HG03095 (cell line): ENCODE results near the gene OCSTAMP.

Source experiments
- ATAC-seq: cut with Tn5 transposase; IDR thresholded peaks from one replicate; pipeline ENCODE4 v1.9.1; 2021; ENCODE audit warnings: moderate library complexity; ENCODE audit not compliant: unreplicated experiment

Gene OCSTAMP

DNA sequence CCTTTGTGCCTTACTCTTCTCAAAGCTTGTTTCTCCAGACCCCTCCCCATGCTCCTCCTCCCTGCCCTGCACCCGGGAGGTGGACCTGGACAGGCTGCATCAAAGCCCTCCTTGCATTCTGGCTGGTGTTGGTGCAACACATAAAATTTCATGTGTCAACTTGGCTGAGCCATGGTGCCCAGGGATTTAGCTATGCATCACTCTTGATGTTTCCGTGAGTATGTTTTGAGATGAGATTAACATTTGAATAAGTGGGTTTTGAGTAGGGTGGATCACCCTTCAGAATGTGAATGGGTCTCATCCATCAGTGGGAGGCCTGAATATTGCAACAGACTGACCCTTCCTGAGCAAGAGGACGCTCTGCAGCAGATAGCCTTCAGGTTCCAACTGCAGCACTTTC is 4.4 kb upstream of the OCSTAMP start:
- no peak for ATAC-seq

DNA sequence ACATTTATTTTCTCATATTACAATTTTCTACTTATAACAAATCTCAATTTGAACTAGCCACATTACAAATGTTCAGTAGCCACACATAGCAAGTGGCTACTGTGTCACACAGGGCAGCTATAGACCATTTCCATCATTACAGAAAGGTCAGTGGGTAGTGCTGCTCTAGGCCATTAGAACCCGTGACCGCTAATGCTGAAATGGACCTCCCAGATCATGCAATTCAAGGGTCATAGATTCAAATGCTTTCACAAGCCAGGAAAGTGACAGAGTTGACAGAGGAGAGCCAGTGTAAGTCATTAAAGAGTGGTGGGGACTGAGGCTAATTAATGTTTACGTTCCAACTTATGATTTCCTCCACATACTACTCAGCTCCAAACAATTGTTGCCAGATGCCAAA is 3.5 kb upstream of the OCSTAMP start:
- ATAC-seq, result no peak

DNA sequence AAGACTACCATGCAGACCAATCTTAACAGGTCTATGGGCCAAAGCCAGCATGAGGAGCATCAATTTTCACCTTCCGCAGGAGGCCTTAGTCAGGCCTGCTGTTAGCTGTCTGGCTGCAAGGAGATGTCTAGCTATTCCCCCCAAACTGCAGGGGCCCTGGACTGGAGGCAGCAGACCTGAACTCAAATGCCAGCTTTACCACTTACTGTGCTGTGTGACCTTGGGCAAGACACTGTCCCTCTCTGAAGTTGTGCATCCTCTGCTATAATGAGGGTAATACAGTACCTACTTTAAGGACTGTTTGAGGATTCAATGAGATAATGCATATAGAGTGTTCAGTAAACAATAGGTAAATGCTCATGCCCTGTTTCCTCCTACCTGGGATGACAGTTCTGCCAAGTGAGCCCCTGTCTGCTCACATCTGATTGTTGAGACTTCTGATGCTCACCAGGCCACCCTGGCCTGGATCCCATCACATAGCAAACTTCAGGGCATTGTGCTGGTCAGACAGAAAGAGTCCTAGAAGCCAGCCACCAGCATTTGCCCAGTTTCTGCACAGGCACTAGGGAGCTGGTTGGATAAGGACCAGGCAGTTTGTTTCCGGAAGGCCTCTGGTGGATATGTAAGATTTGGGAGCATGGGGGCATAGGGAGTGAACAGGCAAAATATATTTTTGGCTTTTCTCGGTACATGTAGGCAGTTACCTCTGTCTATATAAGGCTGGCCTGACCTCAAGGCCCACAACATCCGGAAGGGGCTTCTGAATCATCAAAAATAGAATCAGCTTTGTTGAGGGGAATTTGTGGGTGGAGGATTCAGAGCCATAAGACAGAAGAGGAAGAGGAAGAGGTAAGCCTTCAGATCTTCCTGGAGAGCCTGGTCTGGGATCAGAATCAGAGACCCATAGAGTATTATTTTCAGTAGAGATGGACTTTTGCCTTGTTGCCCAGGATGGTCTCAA is 2.3 kb upstream of the OCSTAMP start:
- peak; percentile 60 for ATAC-seq

DNA sequence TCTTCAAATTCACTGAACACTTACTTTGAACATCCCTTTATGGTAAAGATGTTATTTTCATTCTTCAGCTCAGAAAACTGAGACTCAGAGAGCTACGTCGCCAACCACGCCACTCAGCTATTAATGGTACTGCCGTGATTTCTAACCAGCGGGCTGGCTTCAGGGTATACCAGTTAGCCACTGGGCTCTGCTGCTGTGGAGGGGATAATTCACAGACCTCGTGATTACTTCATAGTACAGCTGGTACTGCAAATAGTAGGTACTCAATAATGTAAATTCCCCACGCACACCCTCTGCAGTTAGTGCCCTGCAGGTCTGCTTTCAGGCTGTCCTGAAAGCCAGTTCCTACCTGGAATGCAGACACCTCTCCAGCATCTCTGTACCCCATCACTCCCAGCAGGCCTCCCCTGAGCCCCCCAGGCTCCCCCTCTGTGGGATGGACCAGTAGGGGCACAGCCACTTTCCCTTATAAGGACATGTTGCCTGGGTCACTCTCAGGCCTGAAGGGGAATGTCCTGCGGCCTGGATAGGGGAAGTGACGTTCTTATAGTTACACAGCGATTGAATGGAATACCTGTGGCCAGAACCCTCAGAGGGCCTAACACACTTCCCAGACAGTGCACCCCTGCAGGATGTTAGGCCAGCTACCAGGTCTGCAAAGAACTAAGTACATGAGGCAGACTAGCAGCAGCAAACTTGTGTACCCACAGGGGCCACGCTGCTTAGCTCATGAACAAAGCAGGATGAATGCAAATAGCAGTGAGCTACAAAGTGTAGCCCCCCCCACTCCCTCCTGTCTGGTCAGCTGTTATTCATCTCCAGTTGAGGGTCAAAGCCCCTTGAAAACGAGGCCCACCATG is 1.3 kb upstream of the OCSTAMP start:
- no peak for ATAC-seq

DNA sequence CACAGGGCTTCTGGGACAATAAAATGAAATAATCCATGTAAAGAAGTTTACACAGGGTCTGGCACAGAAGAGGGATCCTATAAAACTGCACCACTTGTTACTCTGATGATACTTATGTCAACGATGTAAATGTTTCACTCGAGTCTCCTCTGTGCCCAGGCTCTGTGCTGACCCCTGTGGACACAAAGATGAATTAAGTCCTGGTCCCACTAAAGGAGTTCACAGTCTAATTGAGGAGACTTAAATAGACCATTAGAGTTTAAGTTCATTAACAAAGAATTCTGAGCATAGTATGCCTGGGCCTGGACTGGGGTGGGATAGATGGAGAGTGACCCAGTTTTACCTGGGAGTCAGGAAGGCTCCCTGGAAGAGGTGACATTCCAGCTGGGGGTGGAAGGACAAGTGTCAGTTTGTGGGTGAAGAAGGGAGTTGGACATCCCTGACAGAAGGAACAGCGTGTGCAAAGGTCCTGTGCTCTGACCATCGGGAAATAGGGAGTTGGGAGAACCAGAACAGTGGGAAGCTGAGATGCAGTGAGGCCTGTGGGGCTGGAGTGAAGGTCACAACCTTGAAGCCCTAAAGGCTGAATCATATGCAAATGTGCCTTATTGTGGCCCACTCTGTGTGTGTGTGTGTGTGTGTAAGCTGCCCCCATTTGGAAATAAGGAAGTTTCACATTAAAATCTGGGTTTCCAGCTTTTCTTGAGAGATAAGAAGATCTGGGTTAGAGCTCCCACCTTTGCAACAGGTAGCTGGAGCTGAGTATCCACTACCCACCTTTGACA is 1.1 kb downstream of the OCSTAMP start:
- no peak for ATAC-seq

GRCh38 chr20:46548688-46549087 is 1.8 kb downstream of the OCSTAMP start:
- no peak for ATAC-seq

- no peak for ATAC-seq
These were observed 2.5 kb downstream of the OCSTAMP start for GRCh38 chr20:46547995-46548394.

DNA sequence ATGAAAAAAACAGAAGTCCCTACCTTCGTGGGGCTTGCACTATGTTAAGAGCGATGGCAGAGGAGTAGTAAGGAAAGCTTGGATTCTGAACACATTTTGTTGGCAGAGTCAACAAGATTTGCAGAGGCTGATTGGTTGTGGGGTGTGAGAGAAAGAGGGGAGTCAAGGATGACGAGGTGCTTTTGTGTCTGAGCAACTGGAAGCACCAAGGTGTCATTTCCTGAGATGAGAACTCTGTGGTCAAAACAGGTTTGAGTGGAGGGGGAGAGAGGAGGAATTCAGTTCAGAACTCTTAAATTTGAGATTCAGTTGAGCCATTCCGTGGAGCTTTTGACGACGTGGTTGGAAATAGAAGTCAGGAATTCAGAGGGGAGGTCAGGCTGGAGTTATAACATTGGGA is 3.5 kb downstream of the OCSTAMP start:
- ATAC-seq, result no peak

- no peak for ATAC-seq
These were observed 4.2 kb downstream of the OCSTAMP start for GRCh38 chr20:46546298-46546697.

DNA sequence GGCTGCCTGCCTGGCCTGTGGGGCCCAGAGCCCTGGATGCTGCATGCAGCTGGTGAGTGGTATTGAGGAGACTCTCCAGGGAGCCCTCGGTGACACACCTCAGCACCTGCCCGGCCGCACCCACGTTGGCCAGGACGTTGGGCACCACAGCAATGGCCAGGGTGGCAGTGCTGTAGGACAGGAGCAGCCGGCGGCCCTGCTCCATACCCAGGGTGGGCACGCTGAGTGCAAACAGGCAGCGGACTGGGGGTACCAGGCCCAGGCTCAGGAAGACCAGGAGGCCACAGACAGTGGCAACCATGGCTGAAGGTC is 4.7 kb downstream of the OCSTAMP start:
- no peak for ATAC-seq

- no peak for ATAC-seq
These were observed 5.2 kb downstream of the OCSTAMP start for GRCh38 chr20:46545077-46545826.

DNA sequence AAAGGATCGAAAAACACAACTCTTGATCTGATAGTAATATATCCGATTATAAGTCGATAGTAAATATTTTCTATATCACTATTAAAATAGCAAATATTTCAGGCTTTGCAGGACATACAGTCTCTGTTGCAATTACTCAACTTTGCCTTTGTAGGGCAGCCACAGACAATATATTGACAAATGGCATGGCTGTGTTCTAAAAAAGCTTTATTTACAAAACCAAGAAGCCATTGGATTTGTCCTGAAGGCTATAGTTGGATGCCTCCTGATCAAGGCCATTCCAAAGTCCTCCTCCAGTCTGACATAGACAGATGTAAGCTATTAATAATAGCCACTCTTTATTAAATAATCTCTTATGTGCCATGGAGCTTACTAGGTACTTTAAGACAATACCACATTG is 5.9 kb downstream of the OCSTAMP start:
- ATAC-seq, result no peak

- ATAC-seq, result no peak
These were observed 6.5 kb downstream of the OCSTAMP start for GRCh38 chr20:46543959-46544358.

GRCh38 chr20:46543033-46543432 is 7.4 kb downstream of the OCSTAMP start:
- ATAC-seq, result no peak

DNA sequence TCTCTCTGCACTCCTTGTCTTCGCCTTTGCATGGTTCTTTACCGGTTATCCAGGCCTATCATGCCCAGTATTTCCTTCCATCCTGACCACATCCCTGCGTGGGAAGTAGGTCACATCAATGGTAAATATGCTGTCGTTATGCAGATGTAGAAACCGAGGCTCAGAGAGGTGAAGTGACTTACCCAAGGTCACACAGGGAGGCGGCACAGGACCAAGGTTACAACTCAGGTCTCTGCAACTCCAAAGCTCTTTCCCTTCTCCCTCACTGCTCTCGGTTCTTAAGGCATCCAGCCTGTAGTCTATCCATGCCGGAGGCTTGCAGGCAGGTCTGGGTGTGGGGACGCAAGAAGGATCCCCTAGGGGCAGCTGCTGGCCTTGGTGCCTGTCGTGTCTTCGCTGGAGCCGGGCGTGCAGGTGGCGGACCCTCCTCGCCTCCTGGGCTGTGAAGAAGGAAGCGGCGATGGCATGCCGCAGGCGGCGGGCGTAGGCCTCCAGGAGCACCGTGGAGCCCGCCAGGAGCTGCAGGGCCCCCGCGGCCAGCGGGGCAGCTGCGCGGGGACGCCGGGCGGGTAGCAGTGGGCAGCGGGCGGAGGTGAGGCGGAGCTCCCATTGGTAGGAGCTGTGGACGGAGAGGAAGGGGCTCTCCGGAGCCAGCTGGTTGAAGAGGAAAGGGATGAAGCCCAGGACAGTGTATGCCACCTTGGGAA is 9.1 kb downstream of the OCSTAMP start:
- ATAC-seq, result no peak

GRCh38 chr20:46539113-46539512 is 11.3 kb downstream of the OCSTAMP start:
- no peak for ATAC-seq

DNA sequence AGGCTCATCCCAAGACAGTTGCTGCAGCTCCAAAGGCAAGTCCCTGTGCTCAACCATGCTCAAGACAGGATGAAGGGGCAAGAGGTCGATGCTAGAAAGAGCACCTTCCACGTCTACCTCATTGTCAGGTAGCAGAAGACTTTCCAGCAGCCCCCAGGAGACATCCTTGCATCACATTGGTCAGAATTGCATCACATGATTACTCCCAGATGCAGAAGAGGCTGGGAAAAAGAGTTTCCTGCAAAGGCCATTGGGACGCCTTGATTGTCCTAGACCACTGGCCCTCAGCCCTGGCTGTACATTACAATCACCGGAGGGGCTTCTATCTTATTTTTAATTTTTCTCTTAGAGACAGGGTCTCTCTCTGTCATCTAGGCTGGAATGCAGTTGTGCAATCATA is 19.8 kb downstream of the OCSTAMP start:
- ATAC-seq, result no peak

- no peak for ATAC-seq
These were observed 26.6 kb downstream of the OCSTAMP start for GRCh38 chr20:46523696-46524328.

GRCh38 chr20:46523108-46523507 is 27.3 kb downstream of the OCSTAMP start:
- ATAC-seq, result no peak
